Measurements from ENCODE around the gene ABL1.

- TF ChIP-seq, protein P1, sequence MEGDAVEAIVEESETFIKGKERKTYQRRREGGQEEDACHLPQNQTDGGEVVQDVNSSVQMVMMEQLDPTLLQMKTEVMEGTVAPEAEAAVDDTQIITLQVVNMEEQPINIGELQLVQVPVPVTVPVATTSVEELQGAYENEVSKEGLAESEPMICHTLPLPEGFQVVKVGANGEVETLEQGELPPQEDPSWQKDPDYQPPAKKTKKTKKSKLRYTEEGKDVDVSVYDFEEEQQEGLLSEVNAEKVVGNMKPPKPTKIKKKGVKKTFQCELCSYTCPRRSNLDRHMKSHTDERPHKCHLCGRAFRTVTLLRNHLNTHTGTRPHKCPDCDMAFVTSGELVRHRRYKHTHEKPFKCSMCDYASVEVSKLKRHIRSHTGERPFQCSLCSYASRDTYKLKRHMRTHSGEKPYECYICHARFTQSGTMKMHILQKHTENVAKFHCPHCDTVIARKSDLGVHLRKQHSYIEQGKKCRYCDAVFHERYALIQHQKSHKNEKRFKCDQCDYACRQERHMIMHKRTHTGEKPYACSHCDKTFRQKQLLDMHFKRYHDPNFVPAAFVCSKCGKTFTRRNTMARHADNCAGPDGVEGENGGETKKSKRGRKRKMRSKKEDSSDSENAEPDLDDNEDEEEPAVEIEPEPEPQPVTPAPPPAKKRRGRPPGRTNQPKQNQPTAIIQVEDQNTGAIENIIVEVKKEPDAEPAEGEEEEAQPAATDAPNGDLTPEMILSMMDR (IDR thresholded peaks at IDR 0.05; ENCODE audit: poor library complexity, severe bottlenecking): no peak
- no peak for TF ChIP-seq EZH2 (IDR thresholded peaks at IDR 0.05; ENCODE audit: borderline replicate concordance, insufficient read depth, low read length, poor library complexity, severe bottlenecking)
- TF ChIP-seq TAF1 (IDR thresholded peaks at IDR 0.05; ENCODE audit: low read depth): no peak
- TF ChIP-seq EP300 (conservative IDR thresholded peaks at IDR 0.05; ENCODE audit: poor library complexity, severe bottlenecking): no peak
- TF ChIP-seq POLR2AphosphoS5 (IDR thresholded peaks at IDR 0.05): no peak
- no peak for TF ChIP-seq MXI1 (conservative IDR thresholded peaks at IDR 0.05; ENCODE audit: poor library complexity, severe bottlenecking)
- TF ChIP-seq RAD21 (conservative IDR thresholded peaks at IDR 0.05): no peak
Measured at GRCh38 chr9:130905125-130905901, 70.3 kb downstream of the ABL1 start.

Measured in neural cell (in vitro differentiated cells).